Panc1 (cell line): Measurements from ENCODE around the gene DTWD1. TPM values are rescaled to one million over a fixed set of nuclear protein-coding genes. Genes with fewer than 3 reads are reported as not detected.

ENCODE experiments used
- ATAC-seq: fragments of 200-7000 bp; cut with Tn5 transposase; 2 replicates; pipeline ENCODE4 v1.9.1; 2020; ENCODE audit warnings: mild to moderate bottlenecking, moderate library complexity
- BruUV-seq: library from RNA; stranded (reverse); fragments of 400-500 nt; replicated peaks from 2 replicates; lab custom pipeline; 2021; lab: Mats Ljungman, UMichigan
- CTCF ChIA-PET: fragments of 300-600 bp; sonication (Branson Sonifier 250); formaldehyde crosslinking; loops from one replicate; lab custom pipeline; 2022; ENCODE audit warnings: antibody characterized with exemption; lab: Charles Lee
- POLR2A ChIA-PET: fragments of 300-600 bp; sonication (Branson Sonifier 250); formaldehyde crosslinking; loops from one replicate; lab custom pipeline; 2022; ENCODE audit warnings: antibody characterized with exemption; lab: Charles Lee
- DNase-seq: peaks from one replicate; pipeline ENCODE4 v3.0.0-alpha.2; 2010; ENCODE audit warnings: low read depth, low spot score
- H3K27ac ChIP-seq: 2 replicates; pipeline ENCODE4 v1.5.1; 2011; ENCODE audit warnings: mild to moderate bottlenecking, low read length, inconsistent platforms
- H3K27me3 ChIP-seq: fragments of 200-500 bp; sonication (Bioruptor generic); 2 replicates; pipeline ENCODE4 v1.6.0; 2014; ENCODE audit warnings: low read length, inconsistent platforms; ENCODE audit not compliant: control insufficient read depth, insufficient read depth
- H3K36me3 ChIP-seq: fragments of 200-500 bp; sonication (Bioruptor generic); 2 replicates; pipeline ENCODE4 v1.5.1; 2014; ENCODE audit warnings: inconsistent platforms, mild to moderate bottlenecking, low read length, moderate library complexity; ENCODE audit not compliant: control insufficient read depth, insufficient read depth
- H3K4me1 ChIP-seq: 2 replicates; pipeline ENCODE4 v1.5.1; 2011; ENCODE audit warnings: inconsistent platforms, mild to moderate bottlenecking, low read length, moderate library complexity; ENCODE audit not compliant: control insufficient read depth, insufficient read depth
- H3K4me3 ChIP-seq, 2 experiments: 2 replicates each; pipeline ENCODE4 v1.5.1; 2011 to 2012; ENCODE audit warnings: low read depth in 2 of 2, low read length in 2 of 2, mild to moderate bottlenecking in 2 of 2, inconsistent platforms in 1 of 2, moderate library complexity in 1 of 2
- H3K9me3 ChIP-seq: fragments of 200-500 bp; sonication (Bioruptor generic); 2 replicates; pipeline ENCODE4 v1.5.1; 2014; ENCODE audit warnings: low read depth, mild to moderate bottlenecking, inconsistent platforms, low read length, moderate library complexity; ENCODE audit not compliant: control insufficient read depth, insufficient read depth
- CTCF ChIP-seq: fragments of 450-650 bp; IDR thresholded peaks from 2 replicates; pipeline ENCODE4 v1.5.1; 2017; ENCODE audit warnings: mild to moderate bottlenecking
- POLR2AphosphoS5 ChIP-seq: IDR thresholded peaks from 2 replicates; pipeline ENCODE4 v1.6.1; 2012; ENCODE audit warnings: mild to moderate bottlenecking, low read depth, low read length, moderate library complexity
- REST ChIP-seq, 2 experiments: IDR thresholded peaks; 2 replicates each; pipeline ENCODE4 v1.6.1; 2011 to 2012; ENCODE audit warnings: low read depth in 2 of 2, control low read depth in 1 of 2, low read length in 1 of 2, mild to moderate bottlenecking in 1 of 2, moderate library complexity in 1 of 2; ENCODE audit not compliant: insufficient read depth in 1 of 2
- SIN3A ChIP-seq: IDR thresholded peaks from 2 replicates; pipeline ENCODE4 v1.6.1; 2012; ENCODE audit warnings: low read depth, mild to moderate bottlenecking, low read length, moderate library complexity, borderline replicate concordance; ENCODE audit not compliant: insufficient read depth
- TCF7L2 ChIP-seq: IDR thresholded peaks from 2 replicates; pipeline ENCODE4 v1.6.1; 2011; ENCODE audit warnings: mild to moderate bottlenecking, low read depth, low read length, inconsistent platforms
- in situ Hi-C: cut with HindIII; loops from 2 replicates; pipeline ENCODE4 v1.10.0; 2016; ENCODE audit warnings: low sequenced_read_pairs, low pct_unique_long_range_greater_than_20kb
- intact Hi-C: fragments of 100-400 bp; cut with micrococcal nuclease; formaldehyde crosslinking; loops from one replicate; pipeline ENCODE4 v1.10.0; 2022; ENCODE audit not compliant: unreplicated experiment
- total RNA-seq: library from RNA; stranded (reverse); gene quantifications from one replicate; pipeline ENCODE4 v1.2.1, GENCODE V29; 2021; ENCODE audit not compliant: unreplicated experiment

DTWD1 gene
- total RNA-seq, 1 experiment from 2014 or later: 19.8 TPM

GRCh38 chr15:49675041-49675440 lies 54.2 kb downstream of the DTWD1 start:
- no peak overlapping the region for H3K4me3 ChIP-seq
- POLR2A ChIA-PET: no interaction called here
- no peaks in the 10 kb centered on the region for H3K9me3 ChIP-seq
- H3K36me3 ChIP-seq: no peaks in the 10 kb centered on the region
- DNase-seq (peak; percentile 83), ATAC-seq (no peak)
- CTCF ChIA-PET: no interaction called here
- no peaks in the 10 kb centered on the region for H3K27me3 ChIP-seq
- no peaks in the 10 kb centered on the region for H3K4me1 ChIP-seq
- no peak overlapping the region for H3K27ac ChIP-seq
- BruUV-seq: no TSS peak
- in situ Hi-C loops: no loop called here
- intact Hi-C loops: no loop called here
- TF ChIP-seq CTCF: no peak
- TF ChIP-seq REST (IDR thresholded peaks at IDR 0.05; ENCODE audit: insufficient read depth in 1 of 2, low read depth in 2 of 2, low read length in 1 of 2): no peak
- TF ChIP-seq TCF7L2: no peak
- TF ChIP-seq POLR2AphosphoS5: no peak
- TF ChIP-seq SIN3A: no peak

GRCh38 chr15:49678655-49679054 lies 57.8 kb downstream of the DTWD1 start:
- in situ Hi-C loops (no loop called here), intact Hi-C loops (no loop called here)
- TF ChIP-seq SIN3A (no peak), TCF7L2 (no peak), POLR2AphosphoS5 (no peak), REST (IDR thresholded peaks at IDR 0.05; ENCODE audit: insufficient read depth in 1 of 2, low read depth in 2 of 2, low read length in 1 of 2) (no peak), CTCF (no peak)
- Histone ChIP-seq H3K36me3 (no peaks in the 10 kb centered on the region), H3K4me1 (no peaks in the 10 kb centered on the region), H3K9me3 (no peaks in the 10 kb centered on the region), H3K27me3 (no peaks in the 10 kb centered on the region), H3K27ac (no peak overlapping the region), H3K4me3 (no peak overlapping the region)
- POLR2A ChIA-PET: no interaction called here
- BruUV-seq: no TSS peak
- CTCF ChIA-PET: no interaction called here
- DNase-seq: no peak
- ATAC-seq: no peak
